Islet of Langerhans (tissue), 1 donor: ENCODE results near the gene DUSP18.
"Not testable (repeated sequence)": the region's sequence is repeated elsewhere in the genome, so short reads cannot be mapped to it uniquely, and the experiment has no call there.

Source experiments
- FAIRE-seq: peaks from one replicate; lab custom pipeline; 2011; peaks lifted over from hg19 to GRCh38; lab: Jason Lieb, UNC

DUSP18 gene

GRCh38 chr22:30679895-30680690, 12.4 kb upstream of the DUSP18 start:
- not testable (repeated sequence) for FAIRE-seq

- FAIRE-seq, result not testable (repeated sequence)
Measured at GRCh38 chr22:30676565-30676964, 8.9 kb upstream of the DUSP18 start.

GRCh38 chr22:30675436-30675835, 7.8 kb upstream of the DUSP18 start:
- FAIRE-seq, result no peak

GRCh38 chr22:30674482-30674881, 6.8 kb upstream of the DUSP18 start:
- no peak for FAIRE-seq

GRCh38 chr22:30673136-30673535, 5.5 kb upstream of the DUSP18 start:
- FAIRE-seq, result no peak

GRCh38 chr22:30671071-30671470, 3.4 kb upstream of the DUSP18 start:
- no peak for FAIRE-seq

- no peak for FAIRE-seq
Measured at GRCh38 chr22:30668386-30668710, 673 bp upstream of the DUSP18 start.

- FAIRE-seq, result no peak
Measured at GRCh38 chr22:30667107-30667493, 575 bp downstream of the DUSP18 start.

- FAIRE-seq, result no peak
Measured at GRCh38 chr22:30665786-30666185, 1.9 kb downstream of the DUSP18 start.

GRCh38 chr22:30665266-30665665, 2.4 kb downstream of the DUSP18 start:
- no peak for FAIRE-seq

- FAIRE-seq, result no peak
Measured at GRCh38 chr22:30664798-30665197, 2.9 kb downstream of the DUSP18 start.

- no peak for FAIRE-seq
Measured at GRCh38 chr22:30662040-30662439, 5.6 kb downstream of the DUSP18 start.

GRCh38 chr22:30655532-30655931, 12.1 kb downstream of the DUSP18 start:
- FAIRE-seq, result no peak

GRCh38 chr22:30654361-30654760, 13.3 kb downstream of the DUSP18 start:
- no peak for FAIRE-seq

GRCh38 chr22:30652852-30653251, 14.8 kb downstream of the DUSP18 start:
- FAIRE-seq, result no peak

- FAIRE-seq, result no peak
Measured at GRCh38 chr22:30650508-30651116, 17.1 kb downstream of the DUSP18 start.

- FAIRE-seq, result no peak
Measured at GRCh38 chr22:30649430-30650007, 18.2 kb downstream of the DUSP18 start.

GRCh38 chr22:30648825-30649224, 18.9 kb downstream of the DUSP18 start:
- FAIRE-seq, result no peak

GRCh38 chr22:30647536-30647935, 20.1 kb downstream of the DUSP18 start:
- FAIRE-seq, result no peak

GRCh38 chr22:30646518-30647160, 21.0 kb downstream of the DUSP18 start:
- no peak for FAIRE-seq

GRCh38 chr22:30643055-30643875, 24.4 kb downstream of the DUSP18 start:
- no peak for FAIRE-seq

GRCh38 chr22:30640839-30641430, 26.7 kb downstream of the DUSP18 start:
- no peak for FAIRE-seq
